Heart right ventricle (tissue), 16 donors: Measurements from ENCODE around the gene PSMD2. TPM values are rescaled to one million over a fixed set of nuclear protein-coding genes. Genes with fewer than 3 reads are reported as not detected.

Experiments
- ATAC-seq, 8 donors: fragments of 200-7000 bp; cut with Tn5 transposase; one replicate each; pipeline ENCODE4 v1.9.1; 2020; ENCODE audit warnings: mild to moderate bottlenecking in 8 of 8, moderate library complexity in 8 of 8, moderate number of reproducible peaks in 1 of 8
- DNase-seq, 2 donors: peaks; one replicate each; pipeline ENCODE4 v3.0.0-alpha.2; 2020
- H3K27ac ChIP-seq, 10 donors: fragments of 200-600 bp; sonication (generic) in 2 of 10; one replicate each; pipeline versions ENCODE4 v1.5.0 to v1.8.0; 2020 to 2022; ENCODE audit warnings: mild to moderate bottlenecking in 3 of 10
- H3K27me3 ChIP-seq, 7 donors: fragments of 200-600 bp; one replicate each; pipeline ENCODE4 v1.8.0; 2021 to 2022; ENCODE audit warnings: mild to moderate bottlenecking in 2 of 7
- H3K36me3 ChIP-seq, 9 donors: fragments of 200-600 bp; sonication (generic) in 1 of 9; one replicate each; pipeline versions ENCODE4 v1.5.0 to v1.8.0; 2020 to 2022; ENCODE audit warnings: mild to moderate bottlenecking in 2 of 9
- H3K4me1 ChIP-seq, 9 donors: fragments of 200-600 bp; sonication (generic) in 1 of 9; one replicate each; pipeline versions ENCODE4 v1.5.0 to v1.8.0; 2020 to 2022; ENCODE audit warnings: mild to moderate bottlenecking in 4 of 9
- H3K4me3 ChIP-seq, 10 donors: fragments of 200-600 bp; sonication (generic) in 2 of 10; one replicate each; pipeline versions ENCODE4 v1.5.0 to v1.8.0; 2020 to 2022; ENCODE audit warnings: mild to moderate bottlenecking in 7 of 10, moderate library complexity in 2 of 10
- H3K9me3 ChIP-seq, 11 donors: fragments of 200-600 bp in 10 of 11; sonication (generic) in 2 of 11; one replicate each; pipeline versions ENCODE4 v1.5.0 to v1.8.0; 2013 to 2022; ENCODE audit warnings: mild to moderate bottlenecking in 2 of 11, control low read depth in 1 of 11, moderate library complexity in 1 of 11
- WGBS, 2 donors: extraction: QIAGEN DNeasy Blood & Tissue Kit; methylation state at CpG; one replicate each; pipeline ENCODE4 v1.1.7; 2013; ENCODE audit warnings: inconsistent platforms in 1 of 2; 5-methylcytosine and 5-hydroxymethylcytosine counted together
- intact Hi-C, 10 donors: fragments of 100-400 bp; cut with DNase I; formaldehyde crosslinking; loops; one replicate each; pipeline versions ENCODE4 v1.11.1 to v1.14.2; 2022
- polyA plus RNA-seq, 2 donors: library from polyadenylated mRNA; stranded (reverse); fragments of 200-250 nt; gene quantifications; one replicate each; pipeline ENCODE4 v1.2.3, GENCODE V29; 2013
- total RNA-seq, 10 donors: library from RNA; stranded (reverse); fragmentation: NEBNext Ultra II Directional in 3 of 10; extraction: Animal tissue kit (Norgen Biotek cat#: 25700) in 3 of 10; gene quantifications; one replicate each; pipeline versions ENCODE4 v1.2.1 to v1.2.4, GENCODE V29; 2021 to 2023
- TF ChIP-seq, protein P1 (sequence below), 9 donors: fragments of 200-600 bp; sonication (generic) in 2 of 9; IDR thresholded peaks; one replicate each; pipeline versions ENCODE4 v1.5.0 to v1.8.0; 2021 to 2022; ENCODE audit warnings: antibody characterized with exemption in 9 of 9, mild to moderate bottlenecking in 5 of 9, moderate library complexity in 1 of 9
- donor health status: Arrhythmogenic right ventricular cardiomyopathy.
- donor health status: ischemic (EF 13 %, LVEDD 7.1; RV severe dilation, severe dysfunction).
- donor health status: healthy with polysubstance abuse.
- donor health status: DM: no; HTN: yes; CAD: no.
- donor health status: DM: no; HTN: no; CAD: no.
- donor health status: ischemic (EF 25% LVEDD 6.9; RV normal size, moderate dysfunction).
- donor health status: ischemic (EF 25% LVEDD 5.7; RV mildly dilated, moderate dysfunction).
- donor health status: healthy.
- donor health status: DM: yes; HTN: yes; CAD: no.
- donor health status: Ischemic cardiomyopathy.
- donor health status: ischemic (EF 35%, LVEDD 5.7; RV mildly dilated, moderate dysfunction).
- donor health status: nonischemic (EF 11% LVEDD 7.7; RV severe dilation, severe dysfunction).
- donor health status: DM: yes; HTN: yes; CAD: no.
- donor health status: PGD.
- donor health status: ischemic (EF 29% LVEDD 5.4; RV normal size, mild dysfunction).
- donor health status: nonischemic (EF 23%, LVEDD 6.1; RV moderate dilation, normal function).

Gene PSMD2
- total and polyA plus RNA-seq, 12 donors = 49.0 to 288 (median 231) TPM

DNA sequence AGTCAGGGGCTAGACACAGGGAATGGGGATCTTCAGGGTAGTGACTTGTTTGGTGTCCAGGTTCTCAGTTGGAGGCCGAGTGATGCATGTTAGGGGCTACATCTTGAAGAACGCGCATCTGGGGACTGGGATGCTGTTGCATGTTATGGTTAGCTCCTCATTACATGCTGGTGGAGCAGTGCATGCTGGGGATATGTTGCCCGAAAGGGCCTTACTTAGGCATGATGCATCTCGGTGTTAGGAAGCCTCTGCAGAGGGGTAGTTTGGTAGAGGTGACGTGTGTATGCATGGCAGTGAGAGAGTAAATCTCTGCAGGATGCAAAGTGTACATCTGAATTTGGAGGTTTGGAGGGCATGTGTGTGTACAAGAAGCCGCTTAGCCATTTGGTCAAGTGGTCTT lies 17.8 kb downstream of the PSMD2 start:
- TF ChIP-seq, protein P1, sequence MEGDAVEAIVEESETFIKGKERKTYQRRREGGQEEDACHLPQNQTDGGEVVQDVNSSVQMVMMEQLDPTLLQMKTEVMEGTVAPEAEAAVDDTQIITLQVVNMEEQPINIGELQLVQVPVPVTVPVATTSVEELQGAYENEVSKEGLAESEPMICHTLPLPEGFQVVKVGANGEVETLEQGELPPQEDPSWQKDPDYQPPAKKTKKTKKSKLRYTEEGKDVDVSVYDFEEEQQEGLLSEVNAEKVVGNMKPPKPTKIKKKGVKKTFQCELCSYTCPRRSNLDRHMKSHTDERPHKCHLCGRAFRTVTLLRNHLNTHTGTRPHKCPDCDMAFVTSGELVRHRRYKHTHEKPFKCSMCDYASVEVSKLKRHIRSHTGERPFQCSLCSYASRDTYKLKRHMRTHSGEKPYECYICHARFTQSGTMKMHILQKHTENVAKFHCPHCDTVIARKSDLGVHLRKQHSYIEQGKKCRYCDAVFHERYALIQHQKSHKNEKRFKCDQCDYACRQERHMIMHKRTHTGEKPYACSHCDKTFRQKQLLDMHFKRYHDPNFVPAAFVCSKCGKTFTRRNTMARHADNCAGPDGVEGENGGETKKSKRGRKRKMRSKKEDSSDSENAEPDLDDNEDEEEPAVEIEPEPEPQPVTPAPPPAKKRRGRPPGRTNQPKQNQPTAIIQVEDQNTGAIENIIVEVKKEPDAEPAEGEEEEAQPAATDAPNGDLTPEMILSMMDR (IDR thresholded peaks at IDR 0.05) = no peak
- H3K27me3 ChIP-seq = no peaks in the 10 kb centered on the region
- intact Hi-C loops = loop anchor here in 3 of 10 donors (10.0 kb wide), 3 partner anchors 132 to 692 kb away; partner anchors contain the start of genes ABCF3 (in 1 of the 3) and DVL3 (in 1 of the 3)
- H3K4me1 ChIP-seq = peaks cover 26 to 69% (median 62%) of the 10 kb centered on the region in 9 donors
- peaks cover 4 to 50% (median 33%) of the 10 kb centered on the region in 9 donors for H3K36me3 ChIP-seq
- no peaks in the 10 kb centered on the region for H3K9me3 ChIP-seq
- WGBS, 2 donors = 72 to 81% methylated on average over 7 of the region's 7 CpGs
- ATAC-seq (no peak), DNase-seq (no peak)
- H3K4me3 ChIP-seq = peak overlapping the region in 9 of 10 donors; percentile 68 to 95 (median 85)
- H3K27ac ChIP-seq = peak overlapping the region in 6 of 10 donors; percentile 2 to 100 (median 96)

DNA sequence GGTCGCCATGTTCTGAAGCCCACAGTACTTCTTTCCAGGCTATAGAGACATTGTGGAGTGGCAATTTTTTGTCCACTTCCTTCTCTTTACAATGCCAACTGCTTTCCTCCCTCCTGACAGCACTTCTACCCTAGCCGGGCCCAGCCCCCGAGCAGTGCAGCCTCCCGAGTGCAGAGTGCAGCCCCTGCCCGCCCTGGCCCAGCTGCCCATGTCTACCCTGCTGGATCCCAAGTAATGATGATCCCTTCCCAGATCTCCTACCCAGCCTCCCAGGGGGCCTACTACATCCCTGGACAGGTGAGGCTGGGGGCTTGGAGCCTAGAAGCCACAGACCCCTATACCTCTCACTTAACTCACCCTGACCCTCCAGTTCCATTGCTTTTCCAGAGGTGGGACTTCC lies 18.2 kb downstream of the PSMD2 start:
- H3K4me1 ChIP-seq = peaks cover 26 to 72% (median 64%) of the 10 kb centered on the region in 9 donors
- ATAC-seq = no peak

DNA sequence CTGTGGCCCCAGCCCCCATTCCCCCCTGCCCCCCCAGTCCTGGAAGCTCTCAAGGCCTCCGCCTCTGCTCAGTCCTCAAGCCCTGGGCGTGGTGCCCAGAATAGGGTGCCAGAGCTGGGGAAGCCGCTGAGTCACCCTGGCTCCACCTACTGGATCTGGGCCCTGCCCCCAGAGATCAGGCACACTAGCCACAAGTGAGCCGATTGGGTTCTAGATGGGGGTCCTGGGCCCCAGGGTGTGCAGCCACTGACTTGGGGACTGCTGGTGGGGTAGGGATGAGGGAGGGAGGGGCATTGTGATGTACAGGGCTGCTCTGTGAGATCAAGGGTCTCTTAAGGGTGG lies 21.0 kb downstream of the PSMD2 start:
- H3K36me3 ChIP-seq = peaks cover 14 to 83% (median 66%) of the 10 kb centered on the region in 9 donors
- peaks cover 22 to 83% (median 64%) of the 10 kb centered on the region in 9 donors for H3K4me1 ChIP-seq
- no peaks in the 10 kb centered on the region for H3K27me3 ChIP-seq
- intact Hi-C loops = loop anchor here in 1 of 10 donors (1.0 kb wide), 1 partner anchor 17 kb away; the partner anchor contains the start of gene FAM131A
- peak; percentile 96 for DNase-seq
- no peaks in the 10 kb centered on the region for H3K9me3 ChIP-seq
- H3K4me3 ChIP-seq = peak overlapping the region in 9 of 10 donors; percentile 18 to 47 (median 31)
- peak; percentile 87 to 94 (median 92) for ATAC-seq
- WGBS, 2 donors = 0% methylated on average over 4 of the region's 4 CpGs
- H3K27ac ChIP-seq = peak overlapping the region; percentile 46 to 92 (median 88)
- TF ChIP-seq, protein P1 (IDR thresholded peaks at IDR 0.05) = peak in 1 of 9 donors; percentile 5

More for the DNA sequence above, 18.2 kb downstream of the PSMD2 start:
- intact Hi-C loops = loop anchor here in 3 of 10 donors (10.0 kb wide), 3 partner anchors 132 to 692 kb away; partner anchors contain the start of genes ABCF3 (in 1 of the 3) and DVL3 (in 1 of the 3)
- 67 to 71% methylated on average over 5 of the region's 5 CpGs for WGBS, 2 donors
- peak overlapping the region in 6 of 10 donors; percentile 2 to 89 (median 10) for H3K27ac ChIP-seq
- H3K27me3 ChIP-seq = no peaks in the 10 kb centered on the region
- peak overlapping the region in 3 of 10 donors; percentile 85 to 92 (median 90) for H3K4me3 ChIP-seq
- DNase-seq = no peak
- TF ChIP-seq, protein P1 (IDR thresholded peaks at IDR 0.05) = no peak
- peaks cover 4 to 54% (median 37%) of the 10 kb centered on the region in 9 donors for H3K36me3 ChIP-seq
- H3K9me3 ChIP-seq = no peaks in the 10 kb centered on the region

DNA sequence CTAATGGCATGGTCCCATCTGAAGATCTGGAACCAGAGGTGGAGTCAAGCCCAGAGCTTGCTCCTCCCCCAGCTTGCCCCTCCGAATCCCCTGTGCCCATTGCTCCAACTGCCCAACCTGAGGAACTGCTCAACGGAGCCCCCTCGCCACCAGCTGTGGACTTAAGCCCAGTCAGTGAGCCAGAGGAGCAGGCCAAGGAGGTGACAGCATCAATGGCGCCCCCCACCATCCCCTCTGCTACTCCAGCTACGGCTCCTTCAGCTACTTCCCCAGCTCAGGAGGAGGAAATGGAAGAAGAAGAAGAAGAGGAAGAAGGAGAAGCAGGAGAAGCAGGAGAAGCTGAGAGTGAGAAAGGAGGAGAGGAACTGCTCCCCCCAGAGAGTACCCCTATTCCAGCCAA lies 22.6 kb downstream of the PSMD2 start:
- Histone ChIP-seq H3K27ac (peak overlapping the region in 5 of 10 donors; percentile 2 to 92 (median 66)), H3K27me3 (no peaks in the 10 kb centered on the region), H3K4me1 (peaks cover 14 to 70% (median 52%) of the 10 kb centered on the region in 9 donors), H3K4me3 (no peak overlapping the region), H3K36me3 (peaks cover 17 to 90% (median 82%) of the 10 kb centered on the region in 9 donors), H3K9me3 (no peaks in the 10 kb centered on the region)
- WGBS, 2 donors = 83 to 88% methylated on average over 5 of the region's 5 CpGs
- ATAC-seq (no peak), DNase-seq (no peak)
- TF ChIP-seq, protein P1 (IDR thresholded peaks at IDR 0.05) = no peak
- intact Hi-C loops = no loop called here
